NB4 (cell line): ENCODE results near the gene SREBF1.

Source experiments
- DNase-seq: peaks from one replicate; pipeline ENCODE4 v3.0.0; 2010; ENCODE audit warnings: low read depth
- H3K4me3 ChIP-seq: one replicate; pipeline ENCODE4 v1.5.1; 2011; ENCODE audit warnings: mild to moderate bottlenecking, low read depth, low read length, moderate library complexity
- CTCF ChIP-seq: IDR thresholded peaks from one replicate; pipeline ENCODE4 v1.5.1; 2012; ENCODE audit warnings: low read depth, low read length
- MAX ChIP-seq: IDR thresholded peaks from 2 replicates; pipeline ENCODE4 v1.6.1; 2011; ENCODE audit warnings: low read depth, low read length
- MYC ChIP-seq: IDR thresholded peaks from 2 replicates; pipeline ENCODE4 v1.6.1; 2011; ENCODE audit warnings: low read depth, low read length
- POLR2A ChIP-seq: IDR thresholded peaks from 2 replicates; pipeline ENCODE4 v1.6.1; 2011; ENCODE audit warnings: mild to moderate bottlenecking; ENCODE audit not compliant: insufficient read length; ENCODE audit errors: extremely low read depth

SREBF1 gene

GRCh38 chr17:17841601-17842025 is 4.8 kb upstream of the SREBF1 start:
- no peak overlapping the region for H3K4me3 ChIP-seq
- TF ChIP-seq CTCF (no peak), MYC (no peak), MAX (no peak), POLR2A (no peak)
- DNase-seq = no peak

- DNase-seq = peak; percentile 95
- TF ChIP-seq CTCF (no peak), POLR2A (peak; percentile 30), MYC (peak; percentile 13; the same call in 1 of the 2 replicates), MAX (no peak; the same call in 1 of the 2 replicates)
- peak overlapping the region; percentile 62 for H3K4me3 ChIP-seq
Observed at GRCh38 chr17:17840751-17841591, 4.2 kb upstream of the SREBF1 start.

- DNase-seq = peak; percentile 93
- peak; percentile 94 for TF ChIP-seq POLR2A
- peak; percentile 71; the same call in 1 of the 2 replicates for TF ChIP-seq MAX
- peak; percentile 71 for TF ChIP-seq MYC
- TF ChIP-seq CTCF = no peak
- H3K4me3 ChIP-seq = peak overlapping the region; percentile 62
Observed at GRCh38 chr17:17839791-17840707, 3.3 kb upstream of the SREBF1 start.

GRCh38 chr17:17837966-17838962 is 1.5 kb upstream of the SREBF1 start:
- TF ChIP-seq CTCF (no peak), MYC (peak; percentile 34), POLR2A (peak; percentile 17), MAX (0 out of 2 replicates have a peak, but pooled peaks have one; percentile 19)

More at GRCh38 chr17:17837966-17838962, 1.5 kb upstream of the SREBF1 start:
- peak; percentile 92 for DNase-seq
- H3K4me3 ChIP-seq = peak overlapping the region; percentile 21
